HG02642 (cell line): Measurements from ENCODE around the gene OVOL2.

Experiments
- ATAC-seq: cut with Tn5 transposase; IDR thresholded peaks from one replicate; pipeline ENCODE4 v1.9.1; 2021; ENCODE audit warnings: mild to moderate bottlenecking; ENCODE audit not compliant: unreplicated experiment, poor library complexity

OVOL2 gene

GRCh38 chr20:17992847-17993513, 64.7 kb downstream of the OVOL2 start:
- no peak for ATAC-seq

GRCh38 chr20:17992224-17992637, 65.5 kb downstream of the OVOL2 start:
- ATAC-seq, result peak; percentile 66

- no peak for ATAC-seq
These were observed 67.3 kb downstream of the OVOL2 start for GRCh38 chr20:17990278-17990972.

GRCh38 chr20:17987988-17988387, 69.7 kb downstream of the OVOL2 start:
- no peak for ATAC-seq

GRCh38 chr20:17985388-17986018, 72.2 kb downstream of the OVOL2 start:
- ATAC-seq, result no peak

GRCh38 chr20:17976305-17976704, 81.4 kb downstream of the OVOL2 start:
- ATAC-seq, result no peak
